ENCODE measurements around the gene RAB12.
A peak's percentile ranks its signal among the peaks of the same experiment; 100 is the strongest.

GRCh38 chr18:8654503-8655451 lies 45.5 kb downstream of the RAB12 start:
- TF ChIP-seq CTCF (conservative IDR thresholded peaks at IDR 0.05) (peak; percentile 85), EZH2 (IDR thresholded peaks at IDR 0.05; ENCODE audit: low read depth) (no peak)
